Measurements from ENCODE around the gene SLC6A2.

The SLC6A2 gene

GRCh38 chr16:55671974-55672280 is 16.1 kb downstream of the SLC6A2 start:
- no peak for DNase-seq (ENCODE audit: low read depth)

- no peak for DNase-seq (ENCODE audit: low read depth)
These were observed 16.7 kb downstream of the SLC6A2 start for GRCh38 chr16:55672471-55672870.

- DNase-seq (ENCODE audit: low read depth), result no peak
These were observed 22.5 kb downstream of the SLC6A2 start for GRCh38 chr16:55678161-55678821.

GRCh38 chr16:55682086-55682485 is 26.3 kb downstream of the SLC6A2 start:
- DNase-seq (ENCODE audit: low read depth), result no peak

GRCh38 chr16:55685973-55686372 is 30.2 kb downstream of the SLC6A2 start:
- no peak for DNase-seq (ENCODE audit: low read depth)

- DNase-seq (ENCODE audit: low read depth), result no peak
These were observed 30.9 kb downstream of the SLC6A2 start for GRCh38 chr16:55686671-55687070.

- no peak for DNase-seq (ENCODE audit: low read depth)
These were observed 32.0 kb downstream of the SLC6A2 start for GRCh38 chr16:55687802-55688201.

GRCh38 chr16:55690841-55691240 is 35.1 kb downstream of the SLC6A2 start:
- no peak for DNase-seq (ENCODE audit: low read depth)

GRCh38 chr16:55691771-55692170 is 36.0 kb downstream of the SLC6A2 start:
- no peak for DNase-seq (ENCODE audit: low read depth)

- DNase-seq (ENCODE audit: low read depth), result no peak
These were observed 39.8 kb downstream of the SLC6A2 start for GRCh38 chr16:55695595-55695994.

- no peak for DNase-seq (ENCODE audit: low read depth)
These were observed 42.1 kb downstream of the SLC6A2 start for GRCh38 chr16:55697867-55698266.

- DNase-seq (ENCODE audit: low read depth), result no peak
These were observed 42.5 kb downstream of the SLC6A2 start for GRCh38 chr16:55698331-55698730.

- DNase-seq (ENCODE audit: low read depth), result no peak
These were observed 43.2 kb downstream of the SLC6A2 start for GRCh38 chr16:55698946-55699345.

- no peak for DNase-seq (ENCODE audit: low read depth)
These were observed 43.8 kb downstream of the SLC6A2 start for GRCh38 chr16:55699616-55700015.

- no peak for DNase-seq (ENCODE audit: low read depth)
These were observed 44.3 kb downstream of the SLC6A2 start for GRCh38 chr16:55700067-55700466.

- no peak for DNase-seq (ENCODE audit: low read depth)
These were observed 45.2 kb downstream of the SLC6A2 start for GRCh38 chr16:55700961-55701360.

GRCh38 chr16:55701442-55702319 is 45.9 kb downstream of the SLC6A2 start:
- DNase-seq (ENCODE audit: low read depth), result peak; percentile 11

- no peak for DNase-seq (ENCODE audit: low read depth)
These were observed 47.5 kb downstream of the SLC6A2 start for GRCh38 chr16:55703003-55704001.

- no peak for DNase-seq (ENCODE audit: low read depth)
These were observed 51.1 kb downstream of the SLC6A2 start for GRCh38 chr16:55706739-55707384.

- no peak for DNase-seq (ENCODE audit: low read depth)
These were observed 54.0 kb downstream of the SLC6A2 start for GRCh38 chr16:55709801-55710200.

- no peak for DNase-seq (ENCODE audit: low read depth)
These were observed 54.7 kb downstream of the SLC6A2 start for GRCh38 chr16:55710466-55710865.

Data from stimulated activated CD8-positive, alpha-beta memory T cell treated with anti-CD3 and anti-CD28 coated beads, Interleukin-7, amount 100 ng/mL, for 24 hours (primary cell).